DOHH2 (cell line): ENCODE data around the gene TSPAN4.

ENCODE experiments used
- EZH2phosphoT487 ChIP-seq: fragments of 200-600 bp; sonication (generic); IDR thresholded peaks from 2 replicates; pipeline ENCODE4 v1.6.1; 2017; ENCODE audit warnings: borderline replicate concordance, mild to moderate bottlenecking, antibody characterized with exemption, low read length, moderate library complexity, mixed read lengths
- TF ChIP-seq, protein P1 (sequence below): fragments of 200-600 bp; sonication (generic); IDR thresholded peaks from one replicate; pipeline ENCODE4 v1.5.1; 2014; ENCODE audit warnings: antibody characterized with exemption, mild to moderate bottlenecking, low read depth, low read length; ENCODE audit not compliant: poor library complexity, severe bottlenecking

DNA sequence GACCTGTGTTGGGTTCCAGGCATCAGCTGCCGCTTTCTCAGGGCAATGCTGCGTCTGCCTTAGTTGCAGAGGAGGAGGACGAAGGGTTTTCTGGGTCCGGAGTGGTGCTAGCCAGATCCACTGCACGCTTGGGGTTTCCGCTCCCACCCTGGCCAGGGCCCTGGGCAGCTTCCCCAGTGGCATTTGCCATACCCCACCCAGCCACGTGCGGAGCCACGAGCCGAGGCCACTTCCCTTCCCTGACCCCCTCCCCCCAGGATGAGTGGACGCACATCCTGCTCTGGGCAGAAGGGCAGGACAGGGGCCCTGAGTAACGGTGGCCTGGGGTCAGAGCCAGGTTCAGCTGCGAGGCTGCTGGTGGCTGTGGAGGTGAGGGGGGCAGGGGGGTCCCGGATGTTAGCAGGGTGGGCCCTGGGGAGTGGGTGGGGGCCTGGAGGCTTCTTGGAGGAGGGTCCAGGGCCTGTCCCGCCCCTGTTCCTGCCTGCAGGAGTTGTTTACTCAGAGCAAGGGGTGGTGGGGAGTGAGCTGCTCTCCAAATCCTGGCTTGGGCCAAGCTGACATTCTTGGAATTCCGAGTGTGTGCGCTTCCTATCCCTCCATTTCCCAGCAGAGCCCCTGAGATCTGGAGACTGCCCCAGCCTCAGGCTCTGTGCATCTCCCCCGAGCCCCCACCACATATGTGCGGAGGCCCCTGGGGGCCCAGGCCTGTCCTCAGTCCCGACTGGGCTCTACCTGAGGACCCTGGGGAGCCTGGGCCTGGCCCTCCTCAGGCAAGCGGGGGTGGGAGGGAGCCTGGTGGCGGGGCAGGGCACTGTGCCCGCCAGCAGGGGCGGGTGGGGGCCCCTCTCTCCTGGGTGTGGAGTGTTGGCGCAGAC, 1.4 kb downstream of the TSPAN4 start:
- TF ChIP-seq, protein P1, sequence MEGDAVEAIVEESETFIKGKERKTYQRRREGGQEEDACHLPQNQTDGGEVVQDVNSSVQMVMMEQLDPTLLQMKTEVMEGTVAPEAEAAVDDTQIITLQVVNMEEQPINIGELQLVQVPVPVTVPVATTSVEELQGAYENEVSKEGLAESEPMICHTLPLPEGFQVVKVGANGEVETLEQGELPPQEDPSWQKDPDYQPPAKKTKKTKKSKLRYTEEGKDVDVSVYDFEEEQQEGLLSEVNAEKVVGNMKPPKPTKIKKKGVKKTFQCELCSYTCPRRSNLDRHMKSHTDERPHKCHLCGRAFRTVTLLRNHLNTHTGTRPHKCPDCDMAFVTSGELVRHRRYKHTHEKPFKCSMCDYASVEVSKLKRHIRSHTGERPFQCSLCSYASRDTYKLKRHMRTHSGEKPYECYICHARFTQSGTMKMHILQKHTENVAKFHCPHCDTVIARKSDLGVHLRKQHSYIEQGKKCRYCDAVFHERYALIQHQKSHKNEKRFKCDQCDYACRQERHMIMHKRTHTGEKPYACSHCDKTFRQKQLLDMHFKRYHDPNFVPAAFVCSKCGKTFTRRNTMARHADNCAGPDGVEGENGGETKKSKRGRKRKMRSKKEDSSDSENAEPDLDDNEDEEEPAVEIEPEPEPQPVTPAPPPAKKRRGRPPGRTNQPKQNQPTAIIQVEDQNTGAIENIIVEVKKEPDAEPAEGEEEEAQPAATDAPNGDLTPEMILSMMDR, result no peak
- TF ChIP-seq EZH2phosphoT487, result no peak
